Spleen (tissue), 7 donors: ENCODE results near the gene OPCML.

ENCODE experiments used
- CTCF ChIP-seq, 11 experiments: fragments of 200-600 bp in 7 of 11; fragments of 450-650 bp in 4 of 11; sonication (generic) in 4 of 11; IDR thresholded peaks in 8 of 11; conservative IDR thresholded peaks in 3 of 11; 1 replicate in 7 of 11; 2 replicates in 4 of 11; pipeline versions ENCODE4 v1.4.0 to v1.8.0; 2016 to 2021; ENCODE audit warnings: antibody characterized with exemption in 11 of 11, inconsistent platforms in 4 of 11, mild to moderate bottlenecking in 1 of 11
- POLR2A ChIP-seq, 3 donors: fragments of 450-650 bp; IDR thresholded peaks; one replicate each; pipeline ENCODE4 v1.5.1; 2017; ENCODE audit warnings: antibody characterized with exemption in 3 of 3, mild to moderate bottlenecking in 1 of 3
- POLR2AphosphoS5 ChIP-seq, 3 donors: sonication (generic); formaldehyde crosslinking; IDR thresholded peaks; one replicate each; pipeline ENCODE4 v1.5.1; 2017; ENCODE audit warnings: antibody characterized with exemption in 3 of 3
- donor health status: DM: no; HTN: no; CAD: no; lungs with moderate emphysema.
- donor health status: DM: no; HTN: no; CAD: no.
- donor health status: DM: no; HTN: no; CAD: no.

- TF ChIP-seq POLR2A (IDR thresholded peaks at IDR 0.05) (no peak), CTCF (IDR thresholded peaks at IDR 0.05 in 8 of 11, conservative IDR thresholded peaks at IDR 0.05 in 3 of 11) (no peak), POLR2AphosphoS5 (IDR thresholded peaks at IDR 0.05) (no peak)
Measured at GRCh38 chr11:132746305-132746704, 786.0 kb downstream of the OPCML start.
